Iris pigment epithelial cell (primary cell): ENCODE measurements around the gene RGP1.

Source experiments
- DNase-seq: peaks from one replicate; pipeline ENCODE4 v3.0.0-alpha.2; 2011; ENCODE audit warnings: low read depth

RGP1 gene

GRCh38 chr9:35745569-35745968 lies 3.5 kb upstream of the RGP1 start:
- DNase-seq: no peak

- DNase-seq: no peak
These were observed 2.5 kb upstream of the RGP1 start for GRCh38 chr9:35746583-35746982.

GRCh38 chr9:35748242-35748857 lies 737 bp upstream of the RGP1 start:
- DNase-seq: no peak

GRCh38 chr9:35749515-35750255 lies 598 bp downstream of the RGP1 start:
- no peak for DNase-seq

- no peak for DNase-seq
These were observed 1.1 kb downstream of the RGP1 start for GRCh38 chr9:35750256-35750531.

GRCh38 chr9:35753466-35753865 lies 4.4 kb downstream of the RGP1 start:
- DNase-seq: no peak

GRCh38 chr9:35754264-35754663 lies 5.2 kb downstream of the RGP1 start, which contains the start of gene MSMP:
MSMP (minus strand) TSS chr9:35754276; CDS start chr9:35754129, 147 bp downstream.
- no peak for DNase-seq

DNA sequence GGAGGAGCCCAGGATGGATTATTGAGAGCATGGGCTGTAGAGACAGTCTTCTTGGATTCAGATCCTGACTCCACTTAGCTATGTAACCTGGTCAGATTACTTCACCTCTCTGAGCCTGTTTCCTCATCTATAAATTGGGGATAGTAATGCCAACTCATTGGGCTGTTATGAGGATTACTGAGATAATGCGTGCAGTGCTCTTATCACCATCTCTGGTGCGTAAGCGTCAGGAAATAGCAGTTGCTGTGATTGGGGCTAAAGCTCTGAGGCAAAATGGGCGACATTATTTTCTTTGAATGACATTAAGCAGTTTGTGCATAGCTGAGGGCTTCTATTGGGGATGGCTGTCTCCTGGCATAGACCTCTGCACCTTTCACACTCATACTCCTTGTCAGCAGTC lies 6.0 kb downstream of the RGP1 start:
- no peak for DNase-seq

DNA sequence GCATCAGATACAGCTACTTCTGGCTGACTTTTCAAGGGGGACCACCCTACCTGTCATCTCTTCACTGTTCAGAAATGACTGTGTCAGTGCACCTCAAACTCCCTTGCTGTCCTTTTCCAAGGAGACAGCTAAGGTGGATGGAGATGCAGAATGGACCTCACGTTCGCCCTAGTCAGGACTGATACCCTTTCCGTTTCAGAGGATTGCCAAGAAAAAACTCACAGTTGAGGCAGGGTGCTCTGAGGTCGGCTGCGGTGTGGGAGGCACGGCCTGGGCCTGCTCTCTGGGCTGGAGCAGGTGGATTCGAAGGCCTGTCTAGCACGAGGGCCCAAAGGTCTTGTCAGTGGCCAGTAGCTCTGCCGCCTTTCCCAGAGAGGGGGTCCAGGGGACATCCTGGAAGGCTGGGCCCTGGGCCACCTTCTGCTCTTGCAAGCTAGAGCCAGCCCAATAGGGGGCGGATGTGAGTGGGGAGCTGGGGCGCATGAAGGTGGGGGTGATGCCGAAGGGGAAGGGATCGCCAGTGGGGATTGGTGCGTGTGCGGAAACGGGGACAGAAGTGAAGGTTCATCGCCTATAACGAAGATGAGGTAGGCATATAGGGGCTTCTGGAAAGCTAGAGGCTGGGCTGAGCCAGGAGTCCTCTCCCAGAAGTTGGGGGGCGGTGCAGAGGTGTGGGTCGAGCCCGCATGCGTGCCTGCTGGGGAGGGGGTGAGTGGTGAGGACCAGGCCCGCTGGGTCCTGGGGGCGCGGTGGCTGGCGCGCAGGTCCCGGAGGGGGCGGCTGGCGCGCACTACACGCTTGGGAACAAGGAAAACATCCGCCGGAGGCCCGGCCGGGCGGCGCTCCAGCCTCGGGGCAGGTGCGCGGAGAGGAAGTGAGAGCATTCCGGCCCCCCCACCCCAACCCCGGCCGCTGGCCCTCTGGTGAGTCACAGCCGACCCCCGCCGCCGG lies 7.5 kb downstream of the RGP1 start:
- peak; percentile 39 for DNase-seq

DNA sequence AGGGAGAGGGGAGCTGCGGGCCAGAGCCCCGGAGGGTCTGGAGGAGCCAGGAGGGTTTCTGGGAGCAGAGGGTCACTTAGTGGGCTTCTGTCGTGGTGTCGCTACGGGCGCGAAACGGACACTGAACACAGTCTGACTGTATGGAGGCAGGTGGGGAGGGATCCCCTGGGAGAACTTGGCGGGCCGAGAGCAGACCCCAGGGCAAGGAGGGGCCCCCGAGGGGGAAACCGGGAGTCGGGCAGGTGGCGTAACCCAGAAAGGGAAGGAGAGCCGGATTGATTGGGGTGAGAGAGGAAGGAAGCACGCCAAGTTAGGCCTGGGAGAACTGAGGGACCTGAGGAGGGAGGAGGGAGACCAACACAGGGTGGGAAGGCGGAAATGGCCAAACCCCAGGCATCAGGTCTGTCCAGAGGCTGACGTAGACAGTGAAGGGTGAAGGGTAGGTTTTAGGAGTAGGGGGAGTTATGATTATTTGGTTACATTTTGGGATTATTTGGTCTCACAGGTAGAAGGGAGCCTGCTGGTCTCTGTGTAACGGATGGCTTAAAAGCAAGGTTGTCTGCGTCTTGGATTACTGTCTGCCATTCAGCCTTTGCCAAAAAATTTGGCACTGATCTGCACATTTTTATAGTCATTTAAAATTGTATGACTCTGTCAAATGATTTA lies 8.3 kb downstream of the RGP1 start:
- no peak for DNase-seq

GRCh38 chr9:35757892-35758275 lies 8.8 kb downstream of the RGP1 start:
- DNase-seq: no peak

GRCh38 chr9:35758475-35759050 lies 9.5 kb downstream of the RGP1 start:
- DNase-seq: peak; percentile 59

GRCh38 chr9:35759795-35760194 lies 10.7 kb downstream of the RGP1 start:
- no peak for DNase-seq

DNA sequence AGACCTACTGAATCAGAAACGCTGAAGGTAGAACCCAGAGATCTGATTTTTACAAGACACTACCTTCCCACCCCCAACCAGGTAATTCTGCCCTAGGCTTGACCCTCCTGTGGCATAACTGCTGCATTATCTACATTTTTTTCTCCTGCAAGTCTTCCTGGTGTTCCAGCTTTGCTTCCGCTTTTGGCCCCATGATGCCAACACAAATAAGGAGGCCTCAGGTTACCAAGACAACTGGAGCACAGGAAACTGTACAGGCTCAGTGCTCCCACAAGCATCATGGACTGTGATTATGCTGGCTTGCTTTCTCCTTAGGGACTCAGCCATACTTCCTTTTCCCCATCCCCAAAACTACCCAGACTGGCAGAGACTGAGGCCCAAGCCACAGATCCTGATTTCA lies 11.6 kb downstream of the RGP1 start:
- DNase-seq: peak; percentile 78

- DNase-seq: no peak
These were observed 14.1 kb downstream of the RGP1 start for GRCh38 chr9:35763181-35763580.

DNA sequence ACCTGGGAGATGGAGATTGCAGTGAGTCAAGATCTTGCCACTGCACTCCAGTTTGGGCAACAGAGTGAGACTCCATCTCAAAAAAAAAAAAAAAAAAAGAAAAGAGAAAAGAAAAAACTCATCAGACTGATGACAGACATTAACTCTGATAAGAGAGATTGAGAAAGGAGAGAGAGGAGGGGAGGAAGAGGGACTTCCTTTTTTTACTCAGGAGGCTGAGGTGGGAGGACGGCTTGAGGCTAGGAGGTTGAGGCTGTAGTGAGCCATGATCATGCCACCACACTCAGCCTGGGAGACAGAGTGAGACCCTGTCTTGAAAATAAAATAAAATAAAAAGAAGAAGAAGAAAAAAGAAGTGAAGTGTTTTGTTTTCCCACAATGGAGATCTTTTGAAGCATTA lies 14.7 kb downstream of the RGP1 start:
- DNase-seq: no peak

DNA sequence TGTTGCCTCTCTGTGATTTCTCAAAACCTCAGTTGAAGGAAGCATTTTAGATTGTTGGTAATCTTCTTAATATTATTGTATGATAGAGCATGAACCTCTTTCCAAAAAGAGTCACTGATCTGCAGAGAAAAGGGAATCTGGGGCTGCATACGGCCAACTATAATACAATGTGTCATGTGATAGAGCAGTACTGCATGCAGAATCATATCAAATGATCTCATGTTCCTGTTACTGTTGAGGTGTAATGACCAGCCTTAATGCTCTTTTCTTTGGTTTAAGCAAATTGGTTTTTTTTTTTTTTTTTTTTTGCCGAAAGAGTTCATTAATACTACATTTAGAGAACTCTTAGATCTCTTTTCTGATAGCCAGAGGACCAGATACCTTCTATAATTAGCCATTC lies 17.9 kb downstream of the RGP1 start:
- no peak for DNase-seq

DNA sequence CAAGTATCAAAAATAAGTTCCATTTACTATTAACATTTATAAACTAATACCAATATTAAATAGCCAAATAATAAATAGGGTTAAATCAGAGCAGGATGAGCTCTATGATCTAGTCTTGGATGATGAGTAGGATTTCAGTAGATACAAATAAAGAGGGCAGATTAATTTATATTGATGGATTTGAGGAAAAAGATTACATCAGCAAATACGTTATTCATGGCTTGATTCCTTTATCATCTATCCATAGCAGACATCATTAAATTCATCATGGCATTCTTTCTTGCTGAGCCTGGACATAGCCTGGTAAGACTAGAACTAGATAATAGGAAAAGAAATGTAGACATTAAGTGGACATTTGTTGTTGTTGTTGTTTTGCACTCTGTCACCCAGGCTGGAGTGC lies 18.4 kb downstream of the RGP1 start:
- DNase-seq: no peak

- no peak for DNase-seq
These were observed 20.7 kb downstream of the RGP1 start for GRCh38 chr9:35769763-35770162.

- no peak for DNase-seq
These were observed 22.0 kb downstream of the RGP1 start for GRCh38 chr9:35771075-35771433.

DNA sequence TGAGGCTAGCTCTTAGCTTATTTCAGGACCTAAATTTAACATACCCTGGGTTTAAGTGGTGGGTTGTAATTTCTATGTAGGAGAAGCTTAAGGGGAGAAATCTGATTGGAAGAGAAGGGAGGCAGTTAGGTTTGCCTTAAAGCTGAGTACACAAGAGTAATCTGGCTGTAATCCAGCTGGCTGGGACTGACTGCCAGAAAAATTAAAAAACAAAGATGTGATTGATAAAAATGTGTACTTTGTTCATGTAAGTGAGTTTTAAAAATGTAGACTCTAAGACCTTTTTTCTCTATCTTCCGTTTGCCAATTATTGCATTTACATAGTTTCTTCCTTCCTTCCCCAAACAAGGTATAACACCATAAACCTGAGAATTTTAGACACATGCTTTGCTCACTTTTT lies 22.4 kb downstream of the RGP1 start:
- DNase-seq: peak; percentile 60

DNA sequence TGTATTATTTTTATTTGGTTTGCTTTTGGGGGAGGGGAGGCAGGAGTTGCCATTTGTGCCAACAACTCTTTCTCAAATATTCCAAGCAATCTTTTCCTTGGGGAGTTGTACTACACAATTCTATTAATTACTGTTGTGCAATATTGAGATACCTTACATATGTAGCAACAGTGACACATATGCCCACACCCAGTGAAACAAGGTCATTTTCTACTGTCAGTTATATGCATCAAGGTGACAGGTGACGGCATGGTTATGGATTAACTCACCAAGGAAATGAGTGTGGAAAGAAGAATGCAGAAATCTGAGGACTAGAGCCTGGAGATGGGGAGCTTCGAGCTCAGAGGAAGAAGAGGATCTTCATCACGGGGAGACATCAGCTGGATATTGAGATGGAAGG lies 22.9 kb downstream of the RGP1 start:
- no peak for DNase-seq
